H54 (cell line): Measurements from ENCODE around the gene NDP.

ENCODE experiments used
- DNase-seq: peaks from one replicate; pipeline ENCODE4 v3.0.0; 2011; ENCODE audit warnings: low spot score, mixed read lengths; ENCODE audit not compliant: insufficient read length
- FAIRE-seq: peaks from 3 replicates; lab custom pipeline; 2011; peaks lifted over from hg19 to GRCh38; lab: Jason Lieb, UNC
- POLR2A ChIP-seq: IDR thresholded peaks from 2 replicates; pipeline ENCODE4 v1.6.1; 2011; ENCODE audit warnings: low read depth, mild to moderate bottlenecking, low read length

Gene NDP

GRCh38 chrX:43985511-43985910 is 12.3 kb upstream of the NDP start:
- FAIRE-seq, result no peak

DNA sequence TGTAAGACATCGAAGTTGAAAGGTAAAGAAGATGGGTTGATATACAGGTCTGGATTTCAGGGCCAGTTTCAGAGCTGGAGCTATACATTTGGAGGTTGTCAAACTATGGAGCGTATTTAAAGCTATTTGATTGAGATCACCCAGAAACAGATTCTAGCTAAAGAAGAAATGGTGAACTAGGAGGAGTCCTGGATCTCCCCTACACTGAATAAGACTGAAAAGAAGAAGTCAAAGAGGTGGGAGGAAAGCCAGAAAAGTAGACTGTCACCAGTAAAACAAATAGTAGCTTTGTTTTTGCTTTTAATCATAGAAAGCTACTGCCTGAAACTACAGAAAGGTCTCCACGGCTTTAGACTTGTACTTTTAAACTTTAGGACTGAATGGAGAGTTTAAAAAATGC is 5.0 kb upstream of the NDP start:
- TF ChIP-seq POLR2A, result no peak
- DNase-seq (no peak), FAIRE-seq (no peak)

More at GRCh38 chrX:43985511-43985910, 12.3 kb upstream of the NDP start:
- TF ChIP-seq POLR2A, result no peak
- no peak for DNase-seq

- FAIRE-seq (no peak), DNase-seq (no peak)
- TF ChIP-seq POLR2A, result no peak
Measured at GRCh38 chrX:43976205-43976604, 3.0 kb upstream of the NDP start.

DNA sequence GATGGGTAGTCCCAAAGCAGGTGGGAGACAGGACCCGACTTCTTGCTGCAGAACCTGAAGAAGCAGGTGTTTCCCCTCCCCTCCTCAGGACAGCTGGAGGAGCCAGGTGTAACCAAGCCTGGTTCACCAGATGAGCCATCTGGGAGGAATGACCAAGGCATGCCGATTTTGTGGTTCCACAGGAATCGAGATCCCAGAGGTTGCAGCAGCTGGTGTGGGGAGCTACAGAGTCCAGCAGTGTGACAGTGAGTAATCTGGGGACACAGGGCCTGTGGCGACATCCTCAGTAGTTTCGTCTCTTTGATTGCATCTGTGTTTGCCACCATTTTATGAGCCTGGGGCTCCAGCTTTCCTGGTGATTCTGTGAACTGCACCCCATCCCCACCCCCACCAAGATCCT is 2.6 kb upstream of the NDP start:
- no peak for TF ChIP-seq POLR2A
- FAIRE-seq (no peak), DNase-seq (no peak)

GRCh38 chrX:43974741-43975465 is 1.7 kb upstream of the NDP start:
- no peak for FAIRE-seq
- DNase-seq, result no peak
- no peak for TF ChIP-seq POLR2A

DNA sequence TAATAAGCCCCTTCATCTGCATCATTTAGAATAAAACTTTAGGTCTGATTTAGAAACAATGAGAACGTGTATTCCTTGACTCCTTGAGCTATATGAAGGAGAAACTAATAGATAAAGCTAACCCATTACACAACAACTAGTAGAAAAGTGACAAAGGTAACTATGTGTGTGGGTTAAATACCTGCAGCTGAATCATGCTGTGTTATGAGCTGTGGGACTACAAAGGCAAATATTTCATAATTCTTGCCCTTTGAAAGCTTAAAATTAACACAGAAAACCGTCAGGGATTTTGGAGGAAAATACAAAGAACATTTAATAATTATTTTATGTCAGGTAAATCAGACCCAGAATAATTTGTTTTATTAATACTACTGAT is 898 bp upstream of the NDP start:
- DNase-seq, result no peak
- FAIRE-seq, result no peak
- TF ChIP-seq POLR2A, result no peak

DNA sequence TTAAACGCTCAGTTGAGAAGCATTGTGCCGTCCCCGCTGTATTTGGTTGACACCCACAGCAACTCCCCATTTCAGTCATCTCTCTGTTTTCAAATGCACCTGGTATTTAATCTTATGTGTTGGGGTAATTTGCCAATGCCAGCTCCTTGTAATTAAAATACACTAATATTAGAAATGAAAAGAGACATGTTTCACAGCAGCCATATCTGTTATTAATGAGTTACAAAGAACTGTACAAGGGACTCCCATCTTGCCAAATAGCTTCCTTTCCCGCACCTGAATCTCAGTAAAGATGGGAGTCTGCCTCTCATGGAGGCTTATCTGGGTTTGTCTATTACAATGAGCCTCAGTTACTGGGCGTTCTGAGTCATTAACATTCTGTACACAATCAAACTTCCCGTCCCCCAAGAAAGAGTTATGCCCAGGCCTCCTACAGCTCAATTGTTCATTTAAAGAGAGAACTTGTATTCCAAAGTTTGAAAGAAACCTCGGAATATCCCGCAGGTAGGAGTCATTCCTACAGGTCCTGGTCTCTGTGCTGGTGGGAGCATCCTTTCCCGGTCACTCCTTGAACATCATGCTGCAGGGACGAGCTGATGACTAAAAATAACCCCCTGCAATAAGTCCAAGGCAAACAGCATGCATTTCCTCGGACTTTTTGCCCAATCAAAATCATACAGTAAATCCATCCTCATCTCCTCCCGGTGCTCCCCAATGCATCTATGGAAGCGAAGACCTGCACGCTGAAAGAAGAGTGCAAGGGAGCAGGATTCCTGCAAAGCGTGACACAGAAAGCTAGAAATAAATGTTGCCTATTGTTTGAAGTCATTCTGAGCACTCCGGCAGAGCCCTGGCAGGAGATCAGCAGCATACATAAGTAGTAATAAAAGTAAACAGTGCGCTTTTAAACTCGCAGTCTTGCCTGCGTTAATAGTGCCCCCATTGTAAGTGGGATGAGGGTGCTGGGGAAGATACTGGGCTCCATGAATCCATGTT is 926 bp downstream of the NDP start:
- TF ChIP-seq POLR2A, result no peak
- no peak for DNase-seq
- FAIRE-seq, result no peak

DNA sequence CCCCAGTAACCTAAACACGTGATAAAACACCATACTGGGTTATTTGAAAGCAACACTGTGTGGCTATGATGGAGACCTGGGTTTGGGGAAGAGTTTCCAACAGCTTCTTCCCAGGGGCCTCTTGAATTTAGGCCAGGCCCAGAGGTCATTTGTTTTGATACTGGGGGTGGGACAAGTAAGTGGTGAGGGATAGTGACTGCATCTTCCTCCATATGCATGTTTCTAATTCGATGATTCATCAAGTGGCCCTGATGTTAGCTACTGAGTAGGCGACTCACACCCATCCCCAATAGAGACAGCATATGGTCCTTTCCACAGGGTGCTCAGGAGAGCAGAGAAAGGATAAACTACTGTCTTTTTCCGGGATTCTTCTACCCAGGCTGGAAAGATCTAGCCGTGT is 2.7 kb downstream of the NDP start:
- DNase-seq (no peak), FAIRE-seq (no peak)
- no peak for TF ChIP-seq POLR2A

GRCh38 chrX:43969504-43970501 is 3.4 kb downstream of the NDP start:
- TF ChIP-seq POLR2A, result no peak
- DNase-seq (peak; percentile 4), FAIRE-seq (no peak)

DNA sequence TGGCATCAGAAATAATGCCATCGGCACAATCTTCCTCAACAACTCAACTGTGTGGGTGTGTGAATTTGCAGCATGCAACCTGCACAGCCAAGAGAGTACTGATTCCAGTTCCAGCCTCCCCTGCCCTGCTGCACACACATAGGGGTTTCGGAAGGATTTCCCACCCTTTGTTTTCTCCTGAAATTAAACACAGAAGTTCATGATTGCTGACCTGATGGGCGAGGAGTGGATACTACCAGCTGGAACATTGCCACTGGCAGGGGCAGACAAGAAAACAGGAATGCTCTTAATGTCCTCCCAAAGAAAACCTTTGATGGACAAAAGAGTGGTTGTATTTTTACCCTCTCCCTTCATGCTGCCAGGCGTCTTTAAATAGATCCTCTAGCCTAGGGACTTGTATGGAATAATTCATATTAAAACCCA is 4.8 kb downstream of the NDP start:
- FAIRE-seq, result no peak
- DNase-seq, result no peak
- TF ChIP-seq POLR2A, result no peak

GRCh38 chrX:43964936-43965335 is 8.3 kb downstream of the NDP start:
- no peak for FAIRE-seq
- no peak for TF ChIP-seq POLR2A
- no peak for DNase-seq

- no peak for TF ChIP-seq POLR2A
- no peak for FAIRE-seq
- DNase-seq, result no peak
Measured at GRCh38 chrX:43963726-43964125, 9.5 kb downstream of the NDP start.

GRCh38 chrX:43962636-43963035 is 10.6 kb downstream of the NDP start:
- no peak for TF ChIP-seq POLR2A
- no peak for FAIRE-seq
- no peak for DNase-seq
